ENCODE measurements around the gene HAUS5. TPM values are rescaled to one million over a fixed set of nuclear protein-coding genes. Genes with fewer than 3 reads are reported as not detected.

HAUS5 gene
- total RNA-seq, 4 donors from 2014 or later: 7.9 to 17.8 (median 10.2) TPM

DNA sequence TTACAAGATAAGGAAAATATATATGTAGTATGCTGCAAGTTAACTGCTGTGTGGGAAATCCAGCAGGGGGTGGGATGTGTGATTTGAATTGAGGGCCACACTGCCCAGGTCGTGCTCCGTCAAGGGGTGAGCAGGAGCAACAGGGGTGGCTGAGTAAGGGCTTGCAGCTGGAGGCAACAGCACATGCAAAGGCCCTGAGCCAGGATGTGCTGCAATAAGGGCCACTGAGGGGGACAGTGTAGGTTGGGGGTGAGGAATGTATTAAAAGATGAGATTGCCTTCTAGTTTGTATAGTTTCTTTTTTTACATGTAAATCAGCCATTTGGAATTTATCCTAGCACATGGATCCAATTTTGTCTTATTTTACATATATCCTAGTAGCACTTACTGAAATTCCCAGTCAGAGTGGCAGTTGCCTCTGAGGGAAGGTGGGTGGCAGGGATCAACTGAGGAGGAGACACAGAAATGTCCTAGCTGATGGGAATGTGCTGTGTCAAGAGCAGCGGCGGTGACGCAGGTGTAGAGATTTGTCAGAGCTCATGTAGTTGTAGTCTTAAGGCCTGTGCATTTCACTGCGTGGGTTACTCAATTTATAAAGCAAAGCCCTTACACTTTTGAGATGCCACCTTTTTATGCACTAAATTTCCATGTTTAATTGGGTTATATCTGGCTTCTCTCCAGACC, 10.9 kb downstream of the HAUS5 start:
- intact Hi-C loops (cut with DNase I): no loop called here

DNA sequence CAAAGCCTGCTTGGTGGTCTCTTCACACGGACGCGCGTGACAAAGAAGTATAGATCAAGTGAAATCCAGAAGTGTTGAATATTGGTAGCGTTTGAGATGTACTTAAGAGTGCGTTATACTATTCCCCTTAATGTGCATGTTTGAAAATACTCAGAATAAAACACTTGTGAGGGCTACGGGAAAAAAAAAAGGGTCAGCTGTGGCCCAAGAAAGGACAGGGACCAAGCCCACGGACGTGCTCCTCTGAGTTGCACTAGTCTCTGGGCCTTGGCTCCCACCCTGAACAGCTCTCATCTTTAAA, 15.7 kb downstream of the HAUS5 start:
- 7 to 8% methylated on average over 9 of the region's 9 CpGs for WGBS, 2 donors
- no peak for TF ChIP-seq POLR2A (IDR thresholded peaks at IDR 0.05)
- TF ChIP-seq, protein P1, sequence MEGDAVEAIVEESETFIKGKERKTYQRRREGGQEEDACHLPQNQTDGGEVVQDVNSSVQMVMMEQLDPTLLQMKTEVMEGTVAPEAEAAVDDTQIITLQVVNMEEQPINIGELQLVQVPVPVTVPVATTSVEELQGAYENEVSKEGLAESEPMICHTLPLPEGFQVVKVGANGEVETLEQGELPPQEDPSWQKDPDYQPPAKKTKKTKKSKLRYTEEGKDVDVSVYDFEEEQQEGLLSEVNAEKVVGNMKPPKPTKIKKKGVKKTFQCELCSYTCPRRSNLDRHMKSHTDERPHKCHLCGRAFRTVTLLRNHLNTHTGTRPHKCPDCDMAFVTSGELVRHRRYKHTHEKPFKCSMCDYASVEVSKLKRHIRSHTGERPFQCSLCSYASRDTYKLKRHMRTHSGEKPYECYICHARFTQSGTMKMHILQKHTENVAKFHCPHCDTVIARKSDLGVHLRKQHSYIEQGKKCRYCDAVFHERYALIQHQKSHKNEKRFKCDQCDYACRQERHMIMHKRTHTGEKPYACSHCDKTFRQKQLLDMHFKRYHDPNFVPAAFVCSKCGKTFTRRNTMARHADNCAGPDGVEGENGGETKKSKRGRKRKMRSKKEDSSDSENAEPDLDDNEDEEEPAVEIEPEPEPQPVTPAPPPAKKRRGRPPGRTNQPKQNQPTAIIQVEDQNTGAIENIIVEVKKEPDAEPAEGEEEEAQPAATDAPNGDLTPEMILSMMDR (IDR thresholded peaks at IDR 0.05): no peak

More for the DNA sequence above, 10.9 kb downstream of the HAUS5 start:
- no peak overlapping the region for H3K27ac ChIP-seq
- no peak overlapping the region for H3K4me3 ChIP-seq (replicated peaks in 1 of 3)
- 90 to 92% methylated on average over 6 of the region's 6 CpGs for whole genome bisulfite sequencing, 2 donors
- DNase-seq: no peak
- H3K36me3 ChIP-seq: no peaks in the 10 kb centered on the region
- no peaks in the 10 kb centered on the region for H3K27me3 ChIP-seq
- TF ChIP-seq POLR2A (IDR thresholded peaks at IDR 0.05): no peak
- TF ChIP-seq, protein P1 (IDR thresholded peaks at IDR 0.05): no peak
- peaks cover 0 to 4% of the 10 kb centered on the region in 2 donors for H3K4me1 ChIP-seq
- H3K9me3 ChIP-seq: no peaks in the 10 kb centered on the region

DNA sequence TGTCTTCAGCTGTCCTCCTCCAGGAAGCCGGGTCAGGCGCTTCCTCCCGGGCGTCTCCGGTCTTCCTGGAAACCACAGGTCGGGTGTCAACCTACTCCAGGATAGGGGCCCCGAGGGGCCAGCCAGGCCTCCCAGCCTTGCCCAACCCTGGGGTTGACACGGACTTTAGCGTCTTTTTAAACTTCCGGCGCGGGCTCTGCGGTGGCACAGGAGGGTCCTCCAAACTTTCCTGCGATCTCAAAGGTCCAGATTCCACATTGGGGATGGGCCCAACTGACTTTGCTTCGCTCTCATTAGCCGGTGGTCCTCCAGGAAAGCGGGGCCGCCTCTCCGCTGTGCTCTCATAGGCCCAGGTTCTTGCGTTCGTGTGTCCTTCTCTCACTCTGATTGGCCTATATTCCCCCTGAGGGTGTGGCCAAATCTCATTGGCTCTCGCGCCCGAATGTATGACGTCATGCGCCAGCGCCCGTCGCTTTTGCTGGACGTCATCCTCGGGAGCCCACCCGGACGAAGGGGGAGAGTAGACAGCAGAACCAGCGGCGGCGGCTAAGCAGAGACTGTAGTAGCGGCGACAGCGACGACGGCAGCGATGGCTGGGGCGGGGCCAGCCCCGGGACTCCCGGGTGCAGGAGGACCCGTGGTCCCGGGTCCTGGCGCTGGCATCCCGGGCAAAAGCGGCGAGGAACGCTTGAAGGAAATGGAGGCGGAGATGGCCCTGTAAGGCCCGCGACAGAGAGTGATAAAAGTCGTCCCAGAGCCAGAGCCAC, 16.2 kb downstream of the HAUS5 start, which contains the start of gene RBM42:
Gene RBM42 (plus strand): TSS at position 472 of the 767 bp plus-strand sequence. CDS start 118 bp downstream, at position 590.
- Histone ChIP-seq H3K4me3 (replicated peaks in 1 of 3) (peak within 1 kb of the TSS; percentile 82 to 100 (median 95)), H3K9me3 (no peaks in the 10 kb centered on the region), H3K36me3 (peaks cover 30 to 31% of the 10 kb centered on the region in 2 donors), H3K4me1 (peaks cover 8 to 16% of the 10 kb centered on the region in 2 donors), H3K27ac (peak within 1 kb of the TSS; percentile 28 to 79 (median 75)), H3K27me3 (no peaks in the 10 kb centered on the region)
- WGBS, 2 donors: 0% methylated on average over 27 to 32 of the region's 56 CpGs
- DNase-seq: peak; percentile 98
- intact Hi-C loops (cut with DNase I): no loop called here
- TF ChIP-seq, protein P1 (IDR thresholded peaks at IDR 0.05): peak in 1 of 6 experiments; percentile 32
- TF ChIP-seq POLR2A (IDR thresholded peaks at IDR 0.05): peak; percentile 31 to 77

More for the DNA sequence above, 15.7 kb downstream of the HAUS5 start:
- intact Hi-C loops (cut with DNase I): no loop called here
- Histone ChIP-seq H3K27ac (peak overlapping the region; percentile 28 to 79 (median 75)), H3K4me1 (peaks cover 8 to 16% of the 10 kb centered on the region in 2 donors), H3K36me3 (peaks cover 24 to 26% of the 10 kb centered on the region in 2 donors), H3K9me3 (no peaks in the 10 kb centered on the region), H3K27me3 (no peaks in the 10 kb centered on the region), H3K4me3 (replicated peaks in 1 of 3) (peak overlapping the region; percentile 24 to 100 (median 54))
- no peak for DNase-seq

DNA sequence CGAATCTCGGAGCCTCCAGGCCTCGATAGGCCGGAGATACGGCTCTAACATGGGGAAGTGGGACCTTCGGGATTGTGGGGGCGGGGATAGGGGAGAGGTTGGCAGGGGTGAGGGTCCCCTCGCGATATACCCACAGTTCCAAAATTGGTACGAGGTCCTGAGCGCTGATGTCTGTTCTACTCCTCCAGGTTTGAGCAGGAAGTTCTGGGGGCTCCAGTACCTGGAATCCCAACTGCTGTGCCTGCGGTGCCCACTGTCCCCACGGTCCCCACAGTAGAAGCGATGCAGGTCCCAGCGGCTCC, 16.7 kb downstream of the HAUS5 start:
- intact Hi-C loops (cut with DNase I): no loop called here
- no peaks in the 10 kb centered on the region for H3K9me3 ChIP-seq
- peak overlapping the region; percentile 82 to 100 (median 95) for H3K4me3 ChIP-seq (replicated peaks in 1 of 3)
- H3K4me1 ChIP-seq: peaks cover 8 to 16% of the 10 kb centered on the region in 2 donors
- no peak for TF ChIP-seq POLR2A (IDR thresholded peaks at IDR 0.05)
- TF ChIP-seq, protein P1 (IDR thresholded peaks at IDR 0.05): no peak
- 0 to 5% methylated on average over 7 to 15 of the region's 15 CpGs for WGBS, 2 donors
- H3K36me3 ChIP-seq: peaks cover 35 to 37% of the 10 kb centered on the region in 2 donors
- peak overlapping the region; percentile 27 to 79 (median 75) for H3K27ac ChIP-seq
- H3K27me3 ChIP-seq: no peaks in the 10 kb centered on the region
- DNase-seq: no peak

Measured in thyroid gland (tissue), 4 donors.